GM12878 (cell line): ENCODE results near the gene TRIM69. TPM values are rescaled to one million over a fixed set of nuclear protein-coding genes. Genes with fewer than 3 reads are reported as not detected.
A peak's percentile ranks its signal among the peaks of the same experiment; 100 is the strongest.

ENCODE experiments used
- ATAC-seq: fragments of 200-7000 bp; cut with Tn5 transposase; 3 replicates; pipeline ENCODE4 v1.9.1; 2020; ENCODE audit warnings: mild to moderate bottlenecking, moderate library complexity
- BruUV-seq: library from RNA; stranded (reverse); fragments of 400-500 nt; replicated peaks from 2 replicates; lab custom pipeline; 2021; lab: Mats Ljungman, UMichigan
- CTCF ChIA-PET: fragments of 300-600 bp; sonication (Branson Sonifier 250); formaldehyde crosslinking; extraction: SDS; loops from one replicate; lab custom pipeline; 2021; ENCODE audit warnings: inconsistent platforms; lab: Yijun Ruan, JAX
- POLR2A ChIA-PET: fragments of 350-600 bp; formaldehyde crosslinking; extraction: SDS; loops from one replicate; lab custom pipeline; 2021; ENCODE audit warnings: inconsistent platforms; lab: Charles Lee
- RAD21 ChIA-PET: fragments of 300-600 bp; sonication (Branson Sonifier 250); formaldehyde crosslinking; loops from one replicate; lab custom pipeline; 2023; ENCODE audit warnings: antibody characterized with exemption; ENCODE audit not compliant: unreplicated experiment; lab: Charles Lee
- SMC1A ChIA-PET: fragments of 300-600 bp; sonication (Branson Sonifier 250); formaldehyde crosslinking; loops from one replicate; lab custom pipeline; 2023; ENCODE audit not compliant: unreplicated experiment, uncharacterized antibody; lab: Charles Lee
- DNase-seq: peaks from one replicate; pipeline ENCODE4 v3.0.0-alpha.2; 2011; ENCODE audit warnings: low read depth, low spot score
- FAIRE-seq: peaks from 3 replicates; lab custom pipeline; 2011; peaks lifted over from hg19 to GRCh38; lab: Jason Lieb, UNC
- H2AFZ ChIP-seq: 2 replicates; pipeline ENCODE4 v1.6.0; 2011; ENCODE audit warnings: low read depth, low read length, control low read depth; ENCODE audit not compliant: control insufficient read depth
- H3K27ac ChIP-seq: 2 replicates; pipeline ENCODE4 v1.5.1; 2011; ENCODE audit warnings: control low read depth; ENCODE audit not compliant: control insufficient read depth, insufficient read depth
- H3K27me3 ChIP-seq, 2 experiments: replicated peaks in 1 of 2; 2 replicates each; pipeline versions ENCODE4 v1.6.0 to v1.6.1; 2011; ENCODE audit warnings: low read length in 1 of 2; ENCODE audit not compliant: control insufficient read depth in 2 of 2, insufficient read depth in 2 of 2
- H3K36me3 ChIP-seq, 2 experiments: 2 replicates each; pipeline ENCODE4 v1.5.1; 2011; ENCODE audit warnings: low read length in 1 of 2; ENCODE audit not compliant: control insufficient read depth in 2 of 2, insufficient read depth in 2 of 2
- H3K4me1 ChIP-seq: 2 replicates; pipeline ENCODE4 v1.6.1; 2011; ENCODE audit warnings: mild to moderate bottlenecking, low read length, moderate library complexity, mixed read lengths; ENCODE audit not compliant: control insufficient read depth, insufficient read depth
- H3K4me2 ChIP-seq: 2 replicates; pipeline ENCODE4 v1.6.0; 2011; ENCODE audit warnings: control low read depth; ENCODE audit not compliant: control insufficient read depth, insufficient read depth
- H3K4me3 ChIP-seq: fragments of 200-600 bp; sonication (generic); 2 replicates; pipeline ENCODE4 v1.5.1; 2016
- H3K79me2 ChIP-seq: 2 replicates; pipeline ENCODE4 v1.6.0; 2011; ENCODE audit warnings: low read length; ENCODE audit not compliant: control insufficient read depth, insufficient read depth
- H3K9ac ChIP-seq: 2 replicates; pipeline ENCODE4 v1.8.0; 2011; ENCODE audit warnings: low read length, control low read depth, mixed read lengths; ENCODE audit not compliant: control insufficient read depth, insufficient read depth
- H3K9me3 ChIP-seq: replicated peaks from 3 replicates; pipeline ENCODE4 v1.5.1; 2011; ENCODE audit warnings: mild to moderate bottlenecking, low read length; ENCODE audit not compliant: control insufficient read depth, insufficient read depth
- H4K20me1 ChIP-seq: 2 replicates; pipeline ENCODE4 v1.6.0; 2011; ENCODE audit not compliant: control insufficient read depth, insufficient read depth
- FOXM1 ChIP-seq: IDR thresholded peaks from 2 replicates; pipeline ENCODE4 v1.6.1; 2012; ENCODE audit warnings: low read depth, mild to moderate bottlenecking, inconsistent platforms, low read length, moderate library complexity
- PKNOX1 ChIP-seq: fragments of 450-650 bp; IDR thresholded peaks from 2 replicates; pipeline ENCODE4 v1.6.1; 2016; ENCODE audit warnings: mild to moderate bottlenecking
- POLR2A ChIP-seq: IDR thresholded peaks from 2 replicates; pipeline ENCODE4 v1.6.1; 2011; ENCODE audit warnings: low read depth, mild to moderate bottlenecking, low read length
- RAD21 ChIP-seq: IDR thresholded peaks from 2 replicates; pipeline ENCODE4 v1.6.1; 2011; ENCODE audit warnings: mild to moderate bottlenecking, low read depth, low read length, moderate library complexity; ENCODE audit not compliant: insufficient read depth
- RCOR1 ChIP-seq: conservative IDR thresholded peaks from 2 replicates; pipeline ENCODE4 v1.6.1; 2012; ENCODE audit warnings: low read depth, low read length, improper control_type of control experiment
- TARDBP ChIP-seq: IDR thresholded peaks from 2 replicates; pipeline ENCODE4 v1.6.1; 2016; ENCODE audit warnings: borderline replicate concordance
- TCF7 ChIP-seq: IDR thresholded peaks from 2 replicates; pipeline ENCODE4 v1.6.1; 2014; ENCODE audit warnings: antibody characterized with exemption, borderline replicate concordance
- ZNF687 ChIP-seq: fragments of 450-650 bp; IDR thresholded peaks from 2 replicates; pipeline ENCODE4 v1.6.1; 2017; ENCODE audit warnings: mild to moderate bottlenecking, moderate library complexity
- WGBS: methylation state at CpG from one replicate; pipeline ENCODE4 v1.1.6; 2016; ENCODE audit warnings: low lambda C conversion rate; ENCODE audit not compliant: insufficient replicate concordance, insufficient coverage; ENCODE audit errors: missing lambda C conversion rate; 5-methylcytosine and 5-hydroxymethylcytosine counted together
- in situ Hi-C: fragments of 300-500 bp; cut with MboI; formaldehyde crosslinking; loops from 9 replicates; pipeline ENCODE4 v1.14.3; 2018; ENCODE audit warnings: mixed read lengths
- intact Hi-C: fragments of 100-400 bp; cut with micrococcal nuclease; formaldehyde crosslinking; loops from one replicate; pipeline ENCODE4 v1.14.2; 2022; ENCODE audit not compliant: unreplicated experiment
- polyA plus RNA-seq, 11 experiments: library from polyadenylated mRNA; depleted of rRNA in 4 of 11; unstranded in 6 of 11; stranded (reverse) in 5 of 11; fragments of >200 nt; fragmentation: Nextera tagmentation in 4 of 11; fragmentation: Illumina TruSeq in 1 of 11; extraction: Ambion mirVana in 4 of 11; extraction: Trizol in 1 of 11; gene quantifications; 1 replicate in 1 of 11; 2 replicates in 10 of 11; pipeline versions ENCODE4 v1.2.1 to v1.2.3, GENCODE V29; 2011 to 2016; ENCODE audit warnings: inconsistent platforms in 2 of 11, missing spikeins in 2 of 11, low read depth in 1 of 11
- total RNA-seq, 4 experiments: library from RNA; depleted of rRNA in 3 of 4; stranded (reverse); fragments of >200 nt in 3 of 4; fragmentation: Illumina TruSeq in 1 of 4; extraction: Trizol in 1 of 4; gene quantifications; 2 replicates each; pipeline versions ENCODE4 v1.2.1 to v1.2.3, GENCODE V29; 2013 to 2021
- TF ChIP-seq, protein P1 (sequence below): IDR thresholded peaks from 2 replicates; pipeline ENCODE4 v1.6.1; 2012; ENCODE audit warnings: low read depth, low read length, improper control_type of control experiment
- TF ChIP-seq, protein P2 (sequence below): fragments of 450-650 bp; IDR thresholded peaks from 2 replicates; pipeline ENCODE4 v1.6.1; 2016; ENCODE audit warnings: mild to moderate bottlenecking, moderate library complexity, borderline replicate concordance

The TRIM69 gene
- total and polyA plus RNA-seq, 10 of the 15 experiments (the other 5 are each of a cell fraction or from before 2014, with no cell fraction given): 11.2 to 52.7 (median 37.8) TPM

- SMC1A ChIA-PET: interaction anchor here (0.9 to 19.0 kb wide), 4 partner anchors 9 to 120 kb away, joined by 3 to 637 read pairs (median 47); partner anchors contain the start of genes PATL2, SPG11 and TRIM69
- H3K9me3 ChIP-seq: no peaks in the 10 kb centered on the region
- ATAC-seq (peak; percentile 62), FAIRE-seq (peak; percentile 41), DNase-seq (peak; percentile 91)
- H2AFZ ChIP-seq: no peak overlapping the region
- in situ Hi-C loops (no loop called here), intact Hi-C loops (no loop called here)
- WGBS: 1% methylated on average over 4 of the region's 4 CpGs
- RAD21 ChIA-PET: interaction anchor here (1.1 to 19.7 kb wide), 4 partner anchors 5 to 56 kb away, joined by 6 to 653 read pairs (median 332); partner anchors contain the start of genes B2M, PATL2, SPG11 and TRIM69
- POLR2A ChIA-PET: interaction anchor here (0.8 to 24.8 kb wide), 4 partner anchors 8 to 54 kb away, joined by 3 to 718 read pairs (median 167); partner anchors contain the start of genes B2M, PATL2, SPG11 and TRIM69
- peaks cover 79% of the 10 kb centered on the region for H3K4me1 ChIP-seq
- CTCF ChIA-PET: interaction anchor here (3.5 to 14.3 kb wide), 4 partner anchors 8 to 53 kb away, joined by 29 to 278 read pairs (median 178); partner anchors contain the start of genes SPG11 and TRIM69
- no peak overlapping the region for H3K4me3 ChIP-seq
- H3K79me2 ChIP-seq: peaks cover 61% of the 10 kb centered on the region
- BruUV-seq: no TSS peak
- H3K4me2 ChIP-seq: 0 out of 2 replicates have a peak overlapping the region, but pooled peaks have one; percentile 26
- H3K36me3 ChIP-seq: peaks cover 19 to 43% of the 10 kb centered on the region in 2 experiments
- peak overlapping the region; percentile 83 for H3K27ac ChIP-seq
- H3K9ac ChIP-seq: peak overlapping the region; percentile 59; the same call in 1 of the 2 replicates
- H4K20me1 ChIP-seq: peaks cover 21% of the 10 kb centered on the region
- H3K27me3 ChIP-seq: no peaks in the 10 kb centered on the region
- TF ChIP-seq RCOR1 (no peak), POLR2A (peak; percentile 86), ZNF687 (peak; percentile 86), TCF7 (no peak), RAD21 (0 out of 2 replicates have a peak, but pooled peaks have one; percentile 0), FOXM1 (peak; percentile 84), TARDBP (0 out of 2 replicates have a peak, but pooled peaks have one; percentile 21), PKNOX1 (no peak; the same call in 1 of the 2 replicates)
- TF ChIP-seq, protein P1, sequence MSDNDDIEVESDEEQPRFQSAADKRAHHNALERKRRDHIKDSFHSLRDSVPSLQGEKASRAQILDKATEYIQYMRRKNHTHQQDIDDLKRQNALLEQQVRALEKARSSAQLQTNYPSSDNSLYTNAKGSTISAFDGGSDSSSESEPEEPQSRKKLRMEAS: peak; percentile 39; the same call in 1 of the 2 replicates
- TF ChIP-seq, protein P2, sequence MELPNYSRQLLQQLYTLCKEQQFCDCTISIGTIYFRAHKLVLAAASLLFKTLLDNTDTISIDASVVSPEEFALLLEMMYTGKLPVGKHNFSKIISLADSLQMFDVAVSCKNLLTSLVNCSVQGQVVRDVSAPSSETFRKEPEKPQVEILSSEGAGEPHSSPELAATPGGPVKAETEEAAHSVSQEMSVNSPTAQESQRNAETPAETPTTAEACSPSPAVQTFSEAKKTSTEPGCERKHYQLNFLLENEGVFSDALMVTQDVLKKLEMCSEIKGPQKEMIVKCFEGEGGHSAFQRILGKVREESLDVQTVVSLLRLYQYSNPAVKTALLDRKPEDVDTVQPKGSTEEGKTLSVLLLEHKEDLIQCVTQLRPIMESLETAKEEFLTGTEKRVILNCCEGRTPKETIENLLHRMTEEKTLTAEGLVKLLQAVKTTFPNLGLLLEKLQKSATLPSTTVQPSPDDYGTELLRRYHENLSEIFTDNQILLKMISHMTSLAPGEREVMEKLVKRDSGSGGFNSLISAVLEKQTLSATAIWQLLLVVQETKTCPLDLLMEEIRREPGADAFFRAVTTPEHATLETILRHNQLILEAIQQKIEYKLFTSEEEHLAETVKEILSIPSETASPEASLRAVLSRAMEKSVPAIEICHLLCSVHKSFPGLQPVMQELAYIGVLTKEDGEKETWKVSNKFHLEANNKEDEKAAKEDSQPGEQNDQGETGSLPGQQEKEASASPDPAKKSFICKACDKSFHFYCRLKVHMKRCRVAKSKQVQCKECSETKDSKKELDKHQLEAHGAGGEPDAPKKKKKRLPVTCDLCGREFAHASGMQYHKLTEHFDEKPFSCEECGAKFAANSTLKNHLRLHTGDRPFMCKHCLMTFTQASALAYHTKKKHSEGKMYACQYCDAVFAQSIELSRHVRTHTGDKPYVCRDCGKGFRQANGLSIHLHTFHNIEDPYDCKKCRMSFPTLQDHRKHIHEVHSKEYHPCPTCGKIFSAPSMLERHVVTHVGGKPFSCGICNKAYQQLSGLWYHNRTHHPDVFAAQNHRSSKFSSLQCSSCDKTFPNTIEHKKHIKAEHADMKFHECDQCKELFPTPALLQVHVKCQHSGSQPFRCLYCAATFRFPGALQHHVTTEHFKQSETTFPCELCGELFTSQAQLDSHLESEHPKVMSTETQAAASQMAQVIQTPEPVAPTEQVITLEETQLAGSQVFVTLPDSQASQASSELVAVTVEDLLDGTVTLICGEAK: no peak
Measured at GRCh38 chr15:44719293-44719999, 16.9 kb upstream of the TRIM69 start.
